Astrocyte (in vitro differentiated cells and primary cell): ENCODE results near the gene CFAP74.

ENCODE experiments used
- CTCF ChIP-seq: IDR thresholded peaks from 2 replicates; pipeline ENCODE4 v1.5.1; 2011; ENCODE audit warnings: low read depth, mild to moderate bottlenecking, inconsistent platforms, low read length, moderate library complexity; ENCODE audit not compliant: insufficient read depth
- EZH2 ChIP-seq: IDR thresholded peaks from 2 replicates; pipeline ENCODE4 v1.6.1; 2012; ENCODE audit warnings: mild to moderate bottlenecking, low read length, inconsistent platforms; ENCODE audit not compliant: insufficient read depth

DNA sequence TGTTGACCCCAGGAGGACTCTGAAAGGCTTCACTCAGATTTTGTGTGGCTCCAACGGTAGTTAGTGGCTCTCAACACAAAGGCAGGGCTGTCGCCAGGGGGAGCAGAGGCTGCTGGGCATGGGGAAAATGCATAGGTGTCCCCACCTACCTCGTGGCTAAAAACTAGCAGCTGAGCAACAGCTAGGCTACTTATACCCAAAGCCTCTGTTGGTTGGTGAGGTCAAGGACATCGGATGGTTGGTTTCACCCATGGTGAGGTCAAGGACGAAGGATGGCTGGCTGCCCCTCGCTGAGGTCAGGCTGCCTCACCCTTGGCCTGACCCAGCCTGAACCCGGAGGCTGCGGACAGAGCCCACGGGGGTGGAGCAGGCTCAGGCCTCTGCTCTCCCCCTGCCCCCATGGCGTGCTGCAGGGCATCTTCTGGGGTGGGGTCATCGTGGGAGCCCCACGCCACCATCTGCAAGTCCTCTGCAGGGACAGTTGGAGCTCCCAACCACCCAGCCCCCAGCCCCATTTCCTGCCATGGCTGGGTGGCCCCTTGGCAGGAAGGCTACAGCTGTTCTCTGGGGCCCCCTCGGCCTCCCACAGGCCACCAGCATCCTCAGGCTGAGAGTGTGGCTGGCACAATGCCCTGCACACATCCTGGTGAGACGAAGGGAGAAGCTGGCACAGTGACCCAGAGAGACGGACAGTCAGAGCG is 104.2 kb downstream of the CFAP74 start:
- TF ChIP-seq CTCF (no peak), EZH2 (no peak)
